IPS-15b (cell line): ENCODE results near the gene RSPH9.

Source experiments
- H3K27me3 ChIP-seq: one replicate; pipeline ENCODE4 v1.6.1; 2013; ENCODE audit warnings: low read length; ENCODE audit not compliant: control insufficient read depth, insufficient read depth
- H3K36me3 ChIP-seq: one replicate; pipeline ENCODE4 v1.6.1; 2013; ENCODE audit warnings: low read length; ENCODE audit not compliant: control insufficient read depth, insufficient read depth
- H3K4me1 ChIP-seq: one replicate; pipeline ENCODE4 v1.6.1; 2013; ENCODE audit warnings: mild to moderate bottlenecking, low read length; ENCODE audit not compliant: control insufficient read depth, insufficient read depth
- H3K4me3 ChIP-seq: one replicate; pipeline ENCODE4 v1.5.1; 2013; ENCODE audit warnings: low read depth, low read length
- H3K9ac ChIP-seq: one replicate; pipeline ENCODE4 v1.6.1; 2013; ENCODE audit warnings: low read depth, mild to moderate bottlenecking, low read length
- H3K9me3 ChIP-seq: one replicate; pipeline ENCODE4 v1.6.1; 2013; ENCODE audit warnings: mild to moderate bottlenecking, low read length; ENCODE audit not compliant: control insufficient read depth, insufficient read depth

The RSPH9 gene

DNA sequence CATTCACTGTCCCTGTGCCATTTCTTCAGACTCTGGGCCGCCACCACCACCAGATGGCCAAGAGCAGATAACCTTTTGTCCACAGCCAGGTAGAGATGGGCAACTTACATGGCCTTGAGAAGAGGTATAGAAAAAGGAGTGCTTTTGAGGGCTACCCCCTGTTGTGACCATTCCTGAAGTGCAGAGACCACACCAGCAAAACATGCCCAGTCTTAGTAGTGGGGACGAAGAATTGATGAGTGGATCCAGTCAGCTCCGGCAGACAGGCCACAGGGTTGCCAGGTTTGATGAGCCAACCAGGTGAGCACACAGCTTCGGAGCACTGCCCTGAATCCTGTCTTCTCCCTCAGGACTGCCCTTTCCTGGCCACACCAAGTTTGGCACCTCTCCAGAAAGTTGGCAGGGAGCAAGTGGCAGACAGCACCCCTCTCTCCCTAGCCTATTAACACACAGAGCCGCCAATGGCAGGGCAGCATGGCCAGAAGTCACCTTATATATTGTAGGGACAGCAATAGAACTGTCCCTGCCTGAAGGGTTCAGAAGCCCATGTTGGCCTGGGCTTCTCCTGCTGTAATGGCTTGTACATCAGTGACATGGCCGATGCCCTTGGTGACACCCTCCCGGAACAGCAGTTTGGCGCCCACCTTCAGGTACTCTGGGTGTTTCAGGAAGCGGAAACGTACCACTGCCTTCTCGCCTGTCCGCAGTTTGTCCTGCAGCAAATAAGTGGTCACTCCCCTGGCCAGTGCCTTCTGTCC is 23.6 kb upstream of the RSPH9 start:
- Histone ChIP-seq H3K4me1 (no peaks in the 10 kb centered on the region), H3K36me3 (peaks cover 44% of the 10 kb centered on the region), H3K27me3 (no peaks in the 10 kb centered on the region), H3K9me3 (no peaks in the 10 kb centered on the region), H3K4me3 (no peak overlapping the region), H3K9ac (no peak overlapping the region)

GRCh38 chr6:43621836-43622180 is 23.0 kb upstream of the RSPH9 start:
- H3K27me3 ChIP-seq: no peaks in the 10 kb centered on the region
- no peaks in the 10 kb centered on the region for H3K9me3 ChIP-seq
- H3K36me3 ChIP-seq: peaks cover 45% of the 10 kb centered on the region
- no peak overlapping the region for H3K4me3 ChIP-seq
- H3K4me1 ChIP-seq: no peaks in the 10 kb centered on the region
- H3K9ac ChIP-seq: no peak overlapping the region

DNA sequence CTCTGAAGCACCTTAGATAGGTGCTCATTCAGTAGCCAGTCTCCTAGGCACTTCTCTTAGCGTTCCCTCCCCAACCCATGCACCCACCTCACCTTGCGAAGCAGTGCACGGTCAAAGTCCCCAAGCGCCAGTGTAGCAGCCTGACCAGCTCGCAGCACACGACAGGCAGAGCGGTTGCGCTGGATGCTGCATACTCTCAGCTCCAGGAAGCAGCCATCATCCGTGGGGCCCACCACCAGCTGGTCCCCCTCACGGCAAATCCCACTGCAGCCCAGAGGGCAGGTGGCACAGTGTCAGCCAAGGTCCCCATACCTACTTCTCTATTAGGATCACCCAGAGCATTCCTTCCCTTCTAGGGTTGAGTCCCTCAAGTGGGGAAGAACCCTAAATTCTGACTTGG is 22.3 kb upstream of the RSPH9 start:
- Histone ChIP-seq H3K9ac (no peak overlapping the region), H3K36me3 (peaks cover 46% of the 10 kb centered on the region), H3K4me3 (no peak overlapping the region), H3K9me3 (no peaks in the 10 kb centered on the region), H3K27me3 (no peaks in the 10 kb centered on the region), H3K4me1 (no peaks in the 10 kb centered on the region)

- H3K4me1 ChIP-seq: no peaks in the 10 kb centered on the region
- H3K4me3 ChIP-seq: no peak overlapping the region
- H3K27me3 ChIP-seq: no peaks in the 10 kb centered on the region
- H3K36me3 ChIP-seq: peaks cover 46% of the 10 kb centered on the region
- no peak overlapping the region for H3K9ac ChIP-seq
- no peaks in the 10 kb centered on the region for H3K9me3 ChIP-seq
Measured at GRCh38 chr6:43623880-43624785, 20.7 kb upstream of the RSPH9 start.

- Histone ChIP-seq H3K27me3 (no peaks in the 10 kb centered on the region), H3K9me3 (no peaks in the 10 kb centered on the region), H3K36me3 (peaks cover 46% of the 10 kb centered on the region), H3K4me1 (no peaks in the 10 kb centered on the region), H3K9ac (no peak overlapping the region), H3K4me3 (no peak overlapping the region)
Measured at GRCh38 chr6:43624786-43625288, 20.0 kb upstream of the RSPH9 start.

DNA sequence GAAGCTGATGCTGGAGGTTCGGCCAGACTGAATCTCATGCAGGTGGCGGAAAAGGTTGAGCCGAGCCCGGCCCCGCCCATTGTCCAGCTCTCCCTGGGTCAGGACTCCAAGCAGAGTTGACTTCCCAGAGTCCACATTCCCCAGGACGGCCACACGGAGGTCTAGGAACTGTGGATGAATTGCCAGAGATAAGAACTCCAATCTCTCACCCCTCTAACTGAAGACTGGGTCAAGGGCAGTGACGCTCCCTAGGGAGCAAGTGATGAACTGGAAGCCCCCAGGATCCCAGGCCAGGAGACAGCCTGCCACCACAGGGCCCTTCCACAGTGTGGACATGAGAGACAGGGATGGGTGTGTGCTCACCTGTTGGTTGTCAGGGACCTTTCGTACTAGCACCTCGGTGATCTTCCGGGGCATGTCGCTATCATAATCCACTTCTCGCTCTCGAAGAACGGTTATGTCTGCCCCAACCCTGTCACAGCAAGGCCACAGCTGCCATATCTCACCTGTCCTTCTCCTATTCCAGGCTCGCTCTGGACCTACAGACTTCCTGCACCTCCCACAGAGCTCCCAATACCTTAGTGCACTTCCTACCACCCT is 19.3 kb upstream of the RSPH9 start:
- H3K36me3 ChIP-seq: peaks cover 42% of the 10 kb centered on the region
- no peak overlapping the region for H3K4me3 ChIP-seq
- no peak overlapping the region for H3K9ac ChIP-seq
- no peaks in the 10 kb centered on the region for H3K9me3 ChIP-seq
- peaks cover 3% of the 10 kb centered on the region for H3K4me1 ChIP-seq
- H3K27me3 ChIP-seq: no peaks in the 10 kb centered on the region

- Histone ChIP-seq H3K4me3 (no peak overlapping the region), H3K4me1 (peaks cover 3% of the 10 kb centered on the region), H3K36me3 (peaks cover 27% of the 10 kb centered on the region), H3K27me3 (no peaks in the 10 kb centered on the region), H3K9me3 (no peaks in the 10 kb centered on the region), H3K9ac (no peak overlapping the region)
Measured at GRCh38 chr6:43627008-43627825, 17.6 kb upstream of the RSPH9 start.

GRCh38 chr6:43628393-43629103 is 16.3 kb upstream of the RSPH9 start:
- Histone ChIP-seq H3K4me3 (peak overlapping the region; percentile 96), H3K27me3 (no peaks in the 10 kb centered on the region), H3K4me1 (peaks cover 3% of the 10 kb centered on the region), H3K36me3 (peaks cover 24% of the 10 kb centered on the region), H3K9me3 (no peaks in the 10 kb centered on the region), H3K9ac (peak overlapping the region; percentile 83)

GRCh38 chr6:43629104-43629504 is 15.7 kb upstream of the RSPH9 start, which contains the start of gene GTPBP2:
GTPBP2 (minus strand) TSS chr6:43629264; CDS start chr6:43629162, 102 bp downstream.
- Histone ChIP-seq H3K9ac (peak within 1 kb of the TSS; percentile 91), H3K9me3 (no peaks in the 10 kb centered on the region), H3K27me3 (no peaks in the 10 kb centered on the region), H3K4me3 (peak within 1 kb of the TSS; percentile 96), H3K36me3 (peaks cover 20% of the 10 kb centered on the region), H3K4me1 (peaks cover 3% of the 10 kb centered on the region)

- Histone ChIP-seq H3K27me3 (no peaks in the 10 kb centered on the region), H3K36me3 (peaks cover 15% of the 10 kb centered on the region), H3K4me3 (peak overlapping the region; percentile 86), H3K9ac (peak overlapping the region; percentile 91), H3K9me3 (no peaks in the 10 kb centered on the region), H3K4me1 (peaks cover 3% of the 10 kb centered on the region)
Measured at GRCh38 chr6:43629505-43630300, 15.1 kb upstream of the RSPH9 start.
